Measurements from ENCODE around the gene NHSL2.
"Not testable (repeated sequence)": the region's sequence is repeated elsewhere in the genome, so short reads cannot be mapped to it uniquely, and the experiment has no call there.

NHSL2 gene

DNA sequence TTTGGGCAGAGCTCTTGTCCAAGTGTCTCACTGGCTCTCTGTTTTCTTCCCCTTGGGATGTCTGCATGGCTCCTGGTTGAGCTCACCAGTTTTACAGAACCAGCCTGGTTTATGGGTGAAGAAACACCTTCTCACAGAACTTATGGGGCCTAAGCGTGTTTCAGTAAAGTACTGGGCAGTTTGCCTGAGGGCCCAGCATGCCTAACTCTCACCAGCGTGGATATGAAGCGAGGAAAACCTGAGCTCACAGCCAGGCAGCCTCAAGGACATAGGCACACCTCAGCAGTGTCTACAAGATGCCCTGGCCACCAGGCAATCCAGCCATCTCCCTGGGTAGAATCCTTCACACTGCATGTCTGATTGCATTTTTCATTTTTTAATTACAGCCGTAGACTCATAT lies 9.2 kb downstream of the NHSL2 start:
- no peak for FAIRE-seq
- DNase-seq (ENCODE audit: extremely low spot score, insufficient read length, low read depth): no peak

DNA sequence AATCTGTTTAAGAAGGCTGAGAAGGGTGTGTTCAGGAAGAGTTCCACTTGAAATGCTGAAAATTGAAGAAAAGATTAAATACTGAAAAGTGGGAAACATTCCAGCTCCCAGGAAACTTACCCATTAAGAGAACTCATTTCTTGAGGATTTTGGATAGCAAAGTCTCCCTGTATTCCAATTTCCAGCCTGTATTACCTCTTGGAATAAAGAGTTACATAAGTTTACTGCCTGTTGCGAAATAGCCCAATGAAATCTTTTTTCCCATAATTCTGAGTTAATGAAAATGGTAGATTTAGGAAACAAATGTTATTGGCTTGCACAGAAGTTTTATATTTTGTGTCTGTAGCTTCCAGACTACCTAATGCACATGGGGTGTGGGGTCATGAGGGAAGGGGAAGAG lies 12.0 kb downstream of the NHSL2 start:
- no peak for DNase-seq (ENCODE audit: extremely low spot score, insufficient read length, low read depth)
- no peak for FAIRE-seq

DNA sequence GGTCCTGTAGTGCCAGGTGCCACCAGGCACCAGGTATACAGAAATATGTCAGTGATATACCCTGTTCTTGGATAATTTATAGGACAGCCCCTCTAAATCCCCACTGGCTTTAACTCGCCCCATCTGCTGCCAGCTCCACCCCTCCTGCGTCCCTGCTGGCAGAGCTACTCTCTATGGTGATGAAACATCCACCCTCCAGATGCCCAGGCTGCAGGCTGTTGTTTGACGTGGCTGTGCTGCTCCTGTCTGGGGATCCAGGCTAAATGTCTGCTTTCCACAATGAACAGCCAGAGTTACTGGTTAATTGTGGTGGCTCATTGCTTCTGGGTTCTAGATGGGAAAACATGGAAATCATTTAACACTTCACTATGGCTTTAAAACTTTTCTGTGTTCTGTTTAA lies 12.9 kb downstream of the NHSL2 start:
- FAIRE-seq (no peak), DNase-seq (ENCODE audit: extremely low spot score, insufficient read length, low read depth) (no peak)

DNA sequence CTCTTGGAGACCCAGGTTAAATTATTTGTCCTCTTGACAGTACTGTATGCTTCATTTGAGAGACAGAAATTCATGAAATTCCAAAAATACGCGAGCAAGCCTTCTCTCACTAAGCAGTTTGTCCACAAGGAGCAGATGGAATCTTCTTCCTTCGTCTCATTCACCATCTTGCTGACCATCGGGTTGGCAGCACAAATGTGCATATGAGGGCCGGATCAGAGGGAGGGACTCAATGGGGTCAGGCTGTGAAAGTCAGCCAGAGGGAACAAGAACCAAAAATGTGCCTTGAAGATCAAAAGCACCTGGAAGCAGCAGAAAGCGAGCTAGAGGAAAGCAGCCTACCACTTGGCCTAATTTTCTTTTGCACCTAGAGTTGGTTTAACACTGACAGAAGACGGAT lies 16.4 kb downstream of the NHSL2 start:
- FAIRE-seq (no peak), DNase-seq (ENCODE audit: extremely low spot score, insufficient read length, low read depth) (no peak)

DNA sequence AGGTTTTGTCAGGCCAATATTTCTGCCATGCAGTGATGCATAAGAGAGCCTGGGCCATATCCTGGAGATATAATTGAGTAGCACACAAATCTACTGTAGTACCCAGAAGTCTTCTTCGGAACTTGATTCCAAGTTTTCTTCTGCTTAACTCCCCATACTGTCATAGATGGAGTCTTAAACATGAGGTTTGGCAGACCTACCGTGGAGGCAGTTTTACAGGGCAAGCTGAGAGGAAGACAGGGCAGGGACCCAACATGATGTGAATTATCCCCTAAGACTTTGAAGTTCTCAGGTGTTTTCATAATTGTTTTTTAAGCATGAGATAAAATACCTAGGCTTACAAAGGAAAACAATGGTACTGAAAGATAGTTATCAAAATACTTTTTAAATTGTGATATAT lies 18.2 kb downstream of the NHSL2 start:
- no peak for FAIRE-seq
- DNase-seq (ENCODE audit: extremely low spot score, insufficient read length, low read depth): no peak

DNA sequence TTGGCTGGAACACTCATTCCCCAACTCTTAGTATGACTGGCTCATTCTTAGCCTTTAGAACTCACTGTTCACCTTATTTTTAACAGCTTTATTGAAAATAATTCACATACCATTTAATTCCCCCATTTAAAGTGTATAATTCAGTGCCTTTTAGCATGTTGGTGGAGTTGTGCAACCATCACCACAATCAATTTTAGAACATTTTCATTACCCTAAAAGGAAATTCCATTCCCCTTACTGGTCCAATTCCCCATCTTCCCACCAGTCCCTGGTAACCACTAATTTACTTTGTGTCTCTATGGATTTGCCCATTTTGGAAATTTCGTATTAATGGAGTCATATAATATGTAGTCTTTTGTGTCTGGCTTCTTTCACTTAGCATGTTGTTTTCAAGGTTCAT lies 19.7 kb downstream of the NHSL2 start:
- FAIRE-seq (no peak), DNase-seq (ENCODE audit: extremely low spot score, insufficient read length, low read depth) (no peak)

DNA sequence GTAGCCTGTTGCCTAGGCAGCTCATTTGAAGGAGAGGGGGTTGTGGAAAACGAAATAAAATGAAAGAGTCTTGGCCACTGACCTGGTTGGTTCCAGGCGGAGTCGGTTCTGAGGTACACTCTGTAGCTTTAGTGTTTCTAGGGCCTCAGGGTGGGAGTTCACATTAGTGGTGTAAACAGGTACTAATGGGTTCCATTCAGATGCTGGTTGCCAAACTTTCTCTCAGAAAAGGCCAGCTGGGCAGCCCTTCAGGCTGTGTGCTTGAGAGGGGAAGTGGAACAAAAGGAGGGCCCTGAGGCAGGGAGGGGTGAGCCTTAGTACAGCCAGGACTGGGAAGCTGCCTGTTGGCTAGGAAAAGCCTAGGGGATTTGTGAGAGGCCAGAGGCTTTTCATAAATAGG lies 24.8 kb downstream of the NHSL2 start:
- DNase-seq (ENCODE audit: extremely low spot score, insufficient read length, low read depth): no peak
- no peak for FAIRE-seq

DNA sequence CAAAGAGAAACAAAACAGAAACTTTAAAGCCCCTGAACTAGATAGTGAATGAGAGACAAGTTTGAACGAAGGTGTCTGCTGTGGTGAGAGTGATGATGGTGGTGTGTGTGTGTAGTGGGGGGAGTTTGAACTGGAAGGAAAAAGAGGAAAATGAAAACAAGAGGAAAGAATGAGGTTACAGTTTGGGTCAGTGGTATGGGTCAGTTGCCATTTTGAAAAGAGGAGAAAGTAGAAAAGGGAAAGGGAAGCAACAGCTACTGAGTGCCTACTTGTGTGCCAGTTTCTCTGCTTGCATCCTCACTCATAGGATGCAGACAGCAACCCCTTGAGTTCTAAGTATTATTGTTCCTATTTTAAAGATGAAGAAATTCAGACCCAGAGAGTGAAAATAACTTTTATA lies 26.0 kb downstream of the NHSL2 start:
- FAIRE-seq (no peak), DNase-seq (ENCODE audit: extremely low spot score, insufficient read length, low read depth) (no peak)

DNA sequence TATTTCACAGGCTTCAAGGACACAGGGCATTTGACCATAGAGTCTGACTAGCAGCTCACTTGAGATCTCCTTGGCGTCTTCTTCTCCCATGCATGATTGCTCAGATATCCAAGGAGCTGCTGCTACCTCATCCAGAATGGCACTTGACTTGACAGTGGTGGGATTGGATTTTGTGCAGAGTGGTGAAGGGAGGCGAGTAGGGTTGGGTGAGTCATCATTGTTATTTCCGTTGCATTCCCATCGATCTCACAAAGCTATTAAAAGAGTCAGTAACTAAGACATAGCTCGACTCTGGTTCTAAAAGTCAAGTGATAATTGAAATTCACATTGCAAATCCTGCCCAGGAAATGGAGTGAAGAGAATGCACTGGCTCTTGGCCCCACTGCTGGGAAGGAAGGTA lies 27.7 kb downstream of the NHSL2 start:
- FAIRE-seq (no peak), DNase-seq (ENCODE audit: extremely low spot score, insufficient read length, low read depth) (no peak)

DNA sequence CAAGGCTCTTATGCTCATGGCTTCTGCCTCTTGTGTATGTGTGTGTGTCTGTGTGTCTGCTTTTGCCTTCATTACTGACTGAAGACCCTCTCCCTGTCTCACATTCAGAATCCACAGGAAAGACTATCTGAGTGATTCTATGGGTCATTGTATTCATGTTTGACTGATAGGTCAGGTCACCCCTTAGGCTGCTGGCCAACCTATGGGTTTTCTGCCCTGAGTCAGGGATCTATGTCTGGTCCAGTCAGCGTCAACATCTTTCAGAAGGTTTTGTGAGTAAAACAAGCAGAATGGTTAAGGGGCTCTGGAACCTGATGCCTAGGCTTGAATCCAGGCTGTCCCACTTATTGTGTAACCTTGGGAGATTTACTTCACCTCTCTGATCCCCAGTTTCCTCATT lies 30.5 kb downstream of the NHSL2 start:
- FAIRE-seq: no peak
- no peak for DNase-seq (ENCODE audit: extremely low spot score, insufficient read length, low read depth)

DNA sequence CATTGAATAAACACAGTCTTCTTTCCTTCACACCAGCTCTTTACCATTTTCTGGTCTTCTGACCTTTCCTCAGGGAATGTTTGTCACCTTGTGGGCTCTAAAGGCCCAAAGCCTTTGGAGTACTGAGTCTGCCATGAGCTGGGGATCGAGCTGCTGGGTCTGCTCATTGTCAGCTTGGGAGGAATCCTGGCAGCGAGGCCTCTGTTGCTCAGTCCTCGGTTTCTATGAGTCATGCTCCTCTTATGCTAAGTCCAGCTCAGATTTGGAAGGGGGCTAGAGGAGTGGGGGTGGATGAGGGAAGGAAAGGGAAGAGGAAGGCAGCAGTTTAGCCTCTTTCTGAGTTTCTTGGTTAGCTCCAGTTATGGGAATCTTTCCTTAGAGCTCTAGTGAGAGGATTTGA lies 31.1 kb downstream of the NHSL2 start:
- FAIRE-seq: no peak
- no peak for DNase-seq (ENCODE audit: extremely low spot score, insufficient read length, low read depth)

DNA sequence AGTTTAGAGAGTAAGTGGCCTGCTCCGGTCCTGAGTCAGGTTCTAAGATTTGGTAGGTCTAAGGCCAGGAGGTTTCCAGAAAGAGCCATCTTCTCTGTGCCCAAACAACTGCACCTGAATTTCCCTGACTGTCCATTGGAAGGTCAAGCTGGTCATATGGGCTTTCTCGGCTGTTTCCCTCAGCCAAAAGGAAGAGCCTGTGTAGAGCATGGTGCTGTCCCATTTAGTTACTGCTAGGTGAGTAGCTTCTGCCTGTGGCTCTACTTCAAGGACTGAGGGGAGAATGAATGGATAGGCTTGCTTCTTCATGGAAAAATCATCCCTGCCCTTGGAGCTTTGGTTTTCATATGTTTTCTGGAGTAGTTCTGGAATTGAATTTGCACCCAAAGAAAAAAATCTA lies 33.7 kb downstream of the NHSL2 start:
- no peak for DNase-seq (ENCODE audit: extremely low spot score, insufficient read length, low read depth)
- FAIRE-seq: no peak

DNA sequence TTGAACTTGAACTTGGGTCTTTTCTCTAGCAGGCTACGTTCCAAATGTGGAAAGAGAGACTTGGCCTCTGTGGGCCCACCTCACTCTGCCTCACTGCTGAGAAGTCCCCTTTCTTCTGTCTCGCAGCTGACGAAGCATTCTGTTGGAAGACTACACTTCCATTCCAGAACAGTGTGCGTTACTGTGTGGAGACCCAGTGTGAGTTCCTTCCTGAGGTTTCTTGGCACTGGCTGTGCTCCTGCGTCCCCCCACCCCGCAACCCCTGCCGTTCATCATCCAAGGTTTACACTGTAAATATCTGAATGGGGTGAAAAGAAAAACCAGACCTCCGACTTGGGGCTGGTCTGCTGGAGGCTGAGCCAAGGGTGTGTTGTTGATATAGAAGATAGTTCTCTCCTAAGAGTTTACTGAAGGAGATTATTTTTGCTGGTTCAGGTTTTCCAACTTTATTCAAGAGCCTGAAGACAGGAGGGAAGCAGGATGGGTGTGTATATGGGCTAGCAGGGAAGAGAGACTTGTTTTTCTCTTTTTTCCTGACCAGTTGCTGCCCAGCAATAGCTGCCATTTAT lies 34.7 kb downstream of the NHSL2 start:
- no peak for FAIRE-seq
- no peak for DNase-seq (ENCODE audit: extremely low spot score, insufficient read length, low read depth)

DNA sequence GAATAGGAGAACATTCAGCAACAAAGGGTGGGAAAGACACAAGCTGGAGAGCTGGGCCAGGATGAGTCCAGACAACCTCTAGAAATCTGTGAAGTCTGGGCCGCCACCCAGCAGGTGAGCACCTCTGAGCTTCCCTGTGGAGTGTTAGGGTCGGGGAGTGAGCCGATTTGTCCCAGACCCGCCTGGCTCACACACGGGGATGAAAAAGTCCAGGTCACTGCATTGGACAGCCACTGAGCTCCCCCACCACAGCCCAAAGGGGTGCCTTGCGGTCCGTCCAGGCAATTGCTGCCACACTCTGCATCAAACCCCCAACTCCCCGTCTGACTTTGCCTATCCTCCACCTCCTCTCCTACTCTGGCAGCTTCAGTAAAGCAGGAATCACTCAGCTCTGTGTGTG lies 38.7 kb downstream of the NHSL2 start:
- no peak for FAIRE-seq

DNA sequence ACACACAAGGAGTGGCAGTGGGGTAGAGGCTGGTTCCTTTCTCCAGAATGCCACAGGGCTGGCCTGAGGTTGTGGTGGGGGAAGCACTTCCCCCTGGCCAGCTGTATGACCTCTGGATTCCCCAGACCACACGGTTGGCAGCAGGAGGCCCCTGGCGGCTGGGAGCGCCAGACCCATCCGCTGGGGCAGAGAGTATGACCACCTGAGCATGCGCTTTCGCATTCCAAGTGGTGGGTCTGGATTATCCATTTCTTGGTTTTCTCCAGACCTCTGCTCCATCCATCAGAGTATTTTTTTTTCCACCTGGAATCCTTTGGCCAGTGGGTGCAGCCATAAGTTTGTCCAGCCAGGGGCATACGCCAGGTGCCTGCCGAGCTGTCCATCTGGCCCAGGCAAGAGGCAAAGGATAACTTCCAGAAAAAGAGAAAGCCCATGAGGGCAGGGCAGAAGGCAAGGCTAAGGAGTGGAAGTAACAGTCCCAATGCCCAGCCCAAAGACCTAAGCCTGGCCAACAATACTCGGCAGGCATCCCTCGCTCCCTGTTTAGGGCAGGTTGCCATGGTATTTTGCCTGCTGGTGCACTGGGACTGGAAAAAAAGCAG lies 39.3 kb downstream of the NHSL2 start:
- FAIRE-seq: no peak

More for the DNA sequence above, 38.7 kb downstream of the NHSL2 start:
- DNase-seq (ENCODE audit: extremely low spot score, insufficient read length, low read depth): no peak

DNA sequence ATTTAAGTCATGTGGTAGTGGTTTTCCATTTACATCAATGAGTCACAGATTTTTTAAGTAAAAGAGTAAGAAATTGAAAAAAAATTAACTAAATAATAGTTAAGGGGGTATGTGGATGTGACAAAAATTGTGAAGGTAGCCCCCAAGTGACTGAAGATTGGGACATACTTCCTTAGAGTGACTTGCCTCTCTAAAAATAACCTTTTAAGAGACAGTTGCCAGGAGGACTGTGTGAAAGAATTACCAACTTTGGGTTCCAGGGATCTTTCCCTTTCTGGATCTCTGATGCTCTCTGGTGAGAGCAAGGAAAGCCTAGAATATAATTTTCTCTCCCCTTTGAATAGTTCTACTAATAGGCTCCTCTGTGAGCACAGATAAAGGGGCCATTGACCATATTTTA lies 42.7 kb downstream of the NHSL2 start:
- DNase-seq (ENCODE audit: extremely low spot score, insufficient read length, low read depth) (no peak), FAIRE-seq (no peak)

More for the DNA sequence above, 39.3 kb downstream of the NHSL2 start:
- DNase-seq (ENCODE audit: extremely low spot score, insufficient read length, low read depth): no peak

DNA sequence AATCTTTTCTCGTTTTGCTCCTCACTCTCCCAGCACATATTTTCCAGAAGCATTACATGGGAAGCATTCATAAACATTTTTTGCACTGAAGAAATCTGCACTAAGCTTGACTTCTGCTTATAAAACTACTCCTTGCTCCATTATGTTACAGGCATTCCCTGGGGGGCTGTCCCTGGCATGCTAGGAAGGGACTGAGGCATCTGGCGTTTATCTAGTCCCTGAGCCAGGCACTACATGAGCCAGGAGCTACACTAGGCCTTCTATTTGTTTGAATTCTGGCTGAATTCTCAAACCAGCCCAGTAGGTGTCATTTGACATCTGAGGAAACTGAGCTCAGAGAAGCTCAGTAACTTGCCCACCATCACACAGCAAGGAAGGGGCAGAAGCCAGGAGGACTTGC lies 43.3 kb downstream of the NHSL2 start:
- FAIRE-seq: no peak
- DNase-seq (ENCODE audit: extremely low spot score, insufficient read length, low read depth): no peak

DNA sequence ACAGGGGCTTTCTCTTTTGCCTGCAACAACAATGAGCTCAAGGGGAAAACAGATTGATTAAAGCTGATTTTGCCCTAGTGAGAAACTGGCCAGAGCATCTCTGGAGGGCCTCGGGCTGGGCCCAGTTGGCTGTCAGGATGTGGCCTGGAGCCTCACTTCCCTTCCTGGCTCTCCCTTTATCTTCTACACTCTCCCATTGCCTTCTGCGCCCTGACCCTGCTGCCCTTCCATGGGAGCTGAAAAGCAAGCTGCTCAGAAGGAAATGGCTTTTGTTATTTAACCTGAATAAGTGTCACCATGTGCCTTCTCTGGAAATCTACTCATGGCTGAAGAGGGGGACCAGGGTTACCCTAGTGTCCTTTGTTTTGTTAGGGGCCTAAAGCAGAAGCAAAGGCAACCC lies 43.8 kb downstream of the NHSL2 start:
- DNase-seq (ENCODE audit: extremely low spot score, insufficient read length, low read depth): no peak
- no peak for FAIRE-seq

DNA sequence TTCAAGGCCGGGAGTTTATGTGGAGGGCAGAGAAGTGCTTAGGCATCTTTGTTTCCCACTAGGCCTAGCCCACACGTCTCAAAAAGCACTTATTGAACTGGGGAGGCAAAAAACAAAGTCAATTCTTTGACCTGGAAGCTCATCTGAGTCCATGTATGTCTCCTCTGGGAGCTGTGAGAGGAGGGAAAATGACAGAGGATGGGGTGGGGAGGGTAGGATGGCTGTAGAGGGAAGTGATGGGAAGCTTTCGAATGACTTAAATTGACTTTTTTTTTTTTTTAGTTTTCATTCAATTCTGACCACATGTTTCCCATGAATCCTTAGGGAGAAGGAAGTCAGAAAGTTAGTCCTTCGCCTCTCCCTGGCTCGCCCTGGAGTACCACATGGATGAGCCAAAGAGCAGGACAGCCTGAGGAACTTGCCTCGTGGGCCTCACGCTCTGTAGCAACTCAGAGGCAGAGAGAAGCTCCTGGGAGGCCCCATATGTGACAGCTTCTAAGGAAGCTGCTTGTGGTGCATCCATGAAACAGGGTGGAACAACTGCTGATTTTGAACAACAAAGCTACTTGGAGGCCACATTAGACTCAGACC lies 45.0 kb downstream of the NHSL2 start:
- no peak for DNase-seq (ENCODE audit: extremely low spot score, insufficient read length, low read depth)
- no peak for FAIRE-seq

DNA sequence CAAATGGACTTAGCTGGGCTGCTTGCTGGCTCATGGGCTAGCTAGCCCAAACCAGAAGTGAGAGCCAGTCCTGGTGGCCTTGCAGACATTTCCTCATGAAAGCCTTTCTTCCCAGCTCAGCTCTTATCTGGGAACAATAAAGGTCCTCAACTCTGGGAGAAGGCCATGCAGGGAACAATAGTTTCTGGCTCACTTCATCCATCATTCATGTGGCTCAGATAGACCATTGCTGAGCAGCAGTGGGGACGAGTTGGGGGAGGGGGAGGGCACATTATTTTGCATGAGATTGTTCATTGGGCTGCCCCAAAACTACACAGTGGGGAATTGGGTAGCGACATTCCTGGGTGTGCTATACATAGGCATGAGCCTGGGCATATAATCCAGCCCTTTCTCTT lies 47.6 kb downstream of the NHSL2 start:
- DNase-seq (ENCODE audit: extremely low spot score, insufficient read length, low read depth) (no peak), FAIRE-seq (no peak)

DNA sequence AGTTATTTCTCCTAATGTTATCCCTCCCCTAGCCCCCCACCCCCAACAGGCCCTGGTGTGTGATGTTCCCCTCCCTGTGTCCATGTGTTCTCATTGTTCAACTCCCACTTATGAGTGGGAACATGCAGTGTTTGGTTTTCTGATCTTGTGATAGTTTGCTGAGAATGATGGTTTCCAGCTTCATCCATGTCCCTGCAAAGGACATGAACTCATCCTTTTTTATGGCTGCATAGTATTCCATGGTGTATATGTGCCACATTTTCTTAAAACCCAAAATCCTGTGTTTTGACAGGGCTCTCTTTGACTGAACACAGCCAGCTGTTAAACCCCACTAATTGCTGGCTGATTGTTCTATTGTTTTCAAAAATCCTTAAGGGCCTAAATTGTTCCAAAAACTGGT lies 53.5 kb downstream of the NHSL2 start:
- not testable (repeated sequence) for FAIRE-seq; DNase-seq (ENCODE audit: extremely low spot score, insufficient read length, low read depth)

DNA sequence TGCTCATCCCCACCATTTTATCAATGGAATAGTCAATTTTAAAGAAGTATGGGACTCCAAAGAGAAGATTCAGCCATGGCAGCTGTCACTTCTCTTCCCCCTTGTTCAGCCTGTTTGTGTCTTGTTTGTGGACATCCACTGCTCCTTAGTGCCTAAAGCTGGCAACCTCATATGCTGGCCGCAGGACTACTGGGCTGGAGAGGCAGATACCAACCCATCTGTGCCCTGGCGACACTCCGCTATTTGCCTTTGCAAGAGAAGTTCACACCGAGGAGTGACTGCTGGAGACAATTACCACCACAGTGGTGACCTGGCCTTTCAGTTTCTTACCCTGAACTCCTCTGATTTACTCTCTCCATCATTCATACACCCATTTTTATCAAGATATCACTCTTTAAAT lies 64.3 kb downstream of the NHSL2 start:
- FAIRE-seq: no peak

More for the DNA sequence above, 64.3 kb downstream of the NHSL2 start:
- no peak for DNase-seq (ENCODE audit: extremely low spot score, insufficient read length, low read depth)

All from GM18507 (cell line).